Stimulated activated CD8-positive, alpha-beta memory T cell treated with anti-CD3 and anti-CD28 coated beads, Interleukin-12 subunit alpha, Interleukin-12 subunit beta, amount 100 ng/mL, for 4 hours (primary cell): ENCODE results near the gene DENND5A.

Experiments used
- DNase-seq: peaks from one replicate; pipeline ENCODE4 v3.0.0-alpha.2; 2020; ENCODE audit warnings: low read depth

DENND5A gene

GRCh38 chr11:9095421-9095820 is 169.7 kb downstream of the DENND5A start:
- no peak for DNase-seq

DNA sequence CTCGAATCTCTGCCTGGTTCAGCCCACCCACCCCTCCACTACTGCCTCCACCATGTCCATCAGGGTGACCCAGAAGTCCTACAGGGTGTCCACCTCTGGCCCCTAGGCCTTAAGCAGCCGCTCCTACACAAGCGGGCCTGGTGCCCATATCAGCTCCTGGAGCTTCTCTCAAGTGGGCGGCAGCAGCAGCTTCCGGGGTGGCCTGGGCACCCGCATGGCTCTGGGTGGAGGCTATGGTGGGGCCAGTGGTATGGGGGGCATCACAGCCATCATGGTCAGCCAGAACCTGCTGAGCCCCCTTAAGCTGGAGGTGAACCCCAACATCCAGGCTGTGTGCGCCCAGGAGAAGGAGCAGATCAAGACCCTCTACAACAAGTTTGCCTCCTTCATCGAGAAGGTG is 170.7 kb downstream of the DENND5A start:
- DNase-seq: no peak

DNA sequence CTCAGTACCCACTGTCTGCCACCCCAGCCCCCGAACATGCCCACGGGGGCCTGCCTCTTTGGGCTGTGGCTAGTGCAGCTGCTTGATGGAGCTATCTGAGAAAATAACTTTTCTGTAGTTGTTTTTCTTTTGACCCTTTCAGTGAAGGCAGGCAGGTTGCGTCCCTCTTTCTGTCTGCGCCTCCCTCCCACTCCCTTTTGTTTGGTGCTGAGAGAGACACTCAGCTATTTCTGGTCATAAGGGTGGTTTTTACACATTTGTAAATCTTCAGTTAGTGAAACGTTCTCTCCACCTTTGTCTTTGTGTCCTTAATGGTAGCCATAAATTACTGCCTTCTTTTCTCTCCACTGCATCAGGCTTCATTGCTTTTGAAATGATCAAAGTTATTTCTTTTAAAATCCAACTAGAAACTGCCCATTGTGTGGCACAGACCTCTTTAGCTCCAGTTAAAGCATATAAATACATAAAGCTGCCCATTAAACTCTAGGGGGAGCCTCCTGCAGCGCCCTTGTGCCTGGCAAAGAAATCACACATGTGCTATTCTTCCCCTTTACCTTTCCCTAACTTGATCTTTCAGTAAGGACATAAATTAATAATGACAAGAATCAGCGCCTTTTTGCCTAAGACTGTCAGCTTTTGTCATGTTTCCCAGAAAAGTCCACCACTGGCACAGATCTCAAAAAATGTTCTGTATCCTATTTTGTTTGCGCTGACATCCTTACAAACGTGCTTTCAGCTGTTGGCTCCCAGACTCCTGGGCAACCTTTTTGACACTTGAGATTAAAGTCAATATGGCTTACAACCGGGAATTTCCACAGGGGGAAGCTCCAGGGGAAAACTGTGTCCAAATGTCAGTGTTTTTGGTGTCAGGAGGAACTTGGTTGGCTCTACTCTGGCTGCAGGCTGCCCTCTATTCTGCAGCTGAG is 172.0 kb downstream of the DENND5A start:
- DNase-seq: no peak

DNA sequence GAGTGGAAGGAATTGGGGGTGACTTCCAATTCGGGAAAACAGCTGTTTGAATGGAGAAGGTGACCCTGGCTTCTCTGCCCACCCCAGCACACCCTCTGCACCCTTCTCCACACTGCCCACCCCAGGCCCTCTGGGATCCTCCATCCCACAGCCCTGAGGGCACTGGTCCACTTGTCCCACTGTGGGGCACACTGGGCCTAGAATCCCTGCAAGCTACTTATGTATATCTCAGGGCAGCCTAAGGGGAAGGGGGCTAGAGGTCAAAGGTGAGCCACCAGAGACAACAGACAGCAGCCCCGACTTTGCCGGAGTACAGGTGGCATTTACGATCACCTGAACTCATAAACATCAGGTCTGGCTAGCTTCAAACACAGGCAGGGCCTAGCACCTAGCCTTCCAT is 173.1 kb downstream of the DENND5A start:
- DNase-seq: no peak

GRCh38 chr11:9091044-9091922 is 173.9 kb downstream of the DENND5A start, which contains the start of gene SCUBE2:
Gene SCUBE2, minus strand, starts transcription at chr11:9091599. Its CDS starts 71 bp downstream, at chr11:9091528.
- no peak for DNase-seq

DNA sequence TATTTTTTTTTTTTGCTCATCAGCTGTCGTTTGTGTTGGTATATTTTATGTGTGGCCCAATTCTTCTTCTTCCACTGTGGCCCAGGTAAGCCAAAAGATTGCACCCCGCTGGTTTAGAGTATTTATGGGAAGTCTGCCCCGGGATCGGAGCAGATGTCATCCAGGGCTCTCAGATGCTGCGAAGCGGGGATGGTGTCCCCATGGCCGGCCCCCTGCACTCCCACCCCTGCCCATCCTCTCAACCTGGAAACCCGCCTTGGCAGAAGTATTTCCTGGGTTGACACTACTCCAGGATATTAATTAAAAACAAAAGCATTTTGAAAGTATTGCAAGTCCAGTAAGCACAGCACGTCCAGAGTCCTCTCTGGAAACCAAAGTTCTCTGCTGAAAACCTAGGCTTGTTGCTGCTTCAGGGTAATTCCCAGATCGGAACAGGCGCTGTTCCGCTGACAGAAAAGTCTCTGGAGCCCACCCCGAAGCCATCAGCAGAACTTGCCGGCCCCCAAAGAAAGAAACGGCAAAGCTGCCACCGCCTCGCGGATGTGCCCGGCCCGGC is 174.6 kb downstream of the DENND5A start:
- DNase-seq: no peak

DNA sequence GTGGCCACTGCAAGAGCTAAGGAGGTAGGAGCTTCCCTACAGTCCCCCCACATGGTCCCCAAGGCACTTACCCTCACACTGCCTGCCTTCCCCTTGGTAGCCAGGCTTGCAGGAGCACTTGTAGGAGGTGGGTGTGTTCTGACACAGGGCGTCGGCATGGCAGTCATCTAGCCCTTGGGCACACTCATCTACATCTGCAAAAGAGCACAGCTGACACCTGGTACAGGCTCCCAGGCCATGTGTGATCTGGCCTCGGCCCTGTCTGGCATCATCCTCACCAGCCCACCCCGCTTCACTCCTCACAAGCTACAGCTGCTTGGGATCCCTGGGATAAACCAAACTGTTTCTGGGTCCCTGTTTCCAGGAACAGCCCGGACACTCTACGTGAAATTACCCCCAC is 175.5 kb downstream of the DENND5A start:
- DNase-seq: no peak

DNA sequence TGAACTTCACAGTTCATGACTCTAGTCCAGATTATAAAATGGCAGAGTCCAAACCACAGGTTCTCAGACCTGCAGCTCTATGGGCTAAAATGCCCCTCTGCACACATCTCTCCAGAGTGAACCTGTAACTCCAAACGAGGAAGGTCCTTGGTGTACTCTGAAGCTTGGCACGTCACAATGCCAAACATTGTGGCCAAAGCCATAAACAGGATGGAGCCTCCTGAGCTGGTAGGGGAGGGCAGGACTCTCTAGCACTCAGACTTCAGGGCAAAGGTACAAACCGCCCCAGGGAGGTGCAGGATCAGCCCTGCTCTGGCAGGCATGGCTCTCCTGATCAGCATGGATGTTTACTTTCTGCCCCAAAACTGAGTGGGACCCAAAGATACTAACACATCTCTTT is 176.1 kb downstream of the DENND5A start:
- DNase-seq: no peak
